Measurements from ENCODE around the gene ANKRD63. TPM values are rescaled to one million over a fixed set of nuclear protein-coding genes. Genes with fewer than 3 reads are reported as not detected.

Gene ANKRD63
- total RNA-seq, 2 experiments from 2014 or later, result 0.26 TPM; not detected in 1

GRCh38 chr15:40286794-40287193 is 3.9 kb upstream of the ANKRD63 start:
- Mint-ChIP-seq H3K4me3 (no peak overlapping the region), H3K4me1 (no peaks in the 10 kb centered on the region), H3K9me3 (no peaks in the 10 kb centered on the region), H3K27ac (no peak overlapping the region), H3K27me3 (peaks cover 16% of the 10 kb centered on the region), H3K36me3 (no peaks in the 10 kb centered on the region)
- POLR2A ChIA-PET, result interaction anchor here (4.4 kb wide), 1 partner anchor 23 kb away, joined by 39 read pairs; the partner anchor contains the start of gene PLCB2
- no peak for ATAC-seq (ENCODE audit: low read depth)
- DNase-seq, result no peak

- POLR2A ChIA-PET, result interaction anchor here (4.4 kb wide), 1 partner anchor 23 kb away, joined by 39 read pairs; the partner anchor contains the start of gene PLCB2
- ATAC-seq (ENCODE audit: low read depth) (no peak), DNase-seq (no peak)
- Mint-ChIP-seq H3K36me3 (no peaks in the 10 kb centered on the region), H3K4me1 (no peaks in the 10 kb centered on the region), H3K9me3 (no peaks in the 10 kb centered on the region), H3K27ac (no peak overlapping the region), H3K27me3 (peaks cover 18% of the 10 kb centered on the region), H3K4me3 (no peak overlapping the region)
Observed at GRCh38 chr15:40286061-40286532, 3.2 kb upstream of the ANKRD63 start.

DNA sequence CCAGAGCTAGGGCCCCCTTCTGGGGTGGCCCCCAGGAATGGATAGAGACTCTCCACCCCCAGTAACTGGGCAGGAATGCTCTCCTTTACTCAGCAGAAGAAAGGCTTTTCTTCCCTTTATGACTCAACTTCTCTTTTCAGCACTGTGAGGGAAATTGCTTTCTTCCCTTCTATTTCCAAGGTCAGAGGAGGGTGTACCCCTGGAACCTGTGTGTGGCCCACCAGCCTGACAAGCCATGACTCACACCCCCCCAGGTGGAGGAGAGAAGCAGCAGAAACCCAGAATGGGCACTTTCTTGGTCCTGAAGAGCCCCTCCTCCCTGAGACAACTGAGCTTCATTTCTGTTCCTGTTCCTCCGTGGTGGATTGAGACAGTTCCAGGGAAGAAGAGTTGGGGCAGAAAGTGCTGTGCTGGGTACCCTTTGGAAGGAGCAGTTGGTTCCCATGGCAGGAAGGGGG is 2.7 kb upstream of the ANKRD63 start:
- Mint-ChIP-seq H3K4me1 (no peaks in the 10 kb centered on the region), H3K36me3 (no peaks in the 10 kb centered on the region), H3K4me3 (no peak overlapping the region), H3K9me3 (no peaks in the 10 kb centered on the region), H3K27me3 (peaks cover 24% of the 10 kb centered on the region), H3K27ac (no peak overlapping the region)
- no peak for ATAC-seq (ENCODE audit: low read depth)
- POLR2A ChIA-PET, result interaction anchor here (4.4 kb wide), 1 partner anchor 24 kb away, joined by 39 read pairs; the partner anchor contains the start of gene PLCB2
- no peak for DNase-seq

- DNase-seq (no peak), ATAC-seq (ENCODE audit: low read depth) (no peak)
- no peaks in the 10 kb centered on the region for H3K36me3 Mint-ChIP-seq
- H3K9me3 Mint-ChIP-seq, result no peaks in the 10 kb centered on the region
- POLR2A ChIA-PET, result interaction anchor here (4.4 kb wide), 1 partner anchor 24 kb away, joined by 39 read pairs; the partner anchor contains the start of gene PLCB2
- H3K4me3 Mint-ChIP-seq, result no peak overlapping the region
- no peaks in the 10 kb centered on the region for H3K4me1 Mint-ChIP-seq
- no peak overlapping the region for H3K27ac Mint-ChIP-seq
- H3K27me3 Mint-ChIP-seq, result peaks cover 28% of the 10 kb centered on the region
Observed at GRCh38 chr15:40285151-40285550, 2.3 kb upstream of the ANKRD63 start.

DNA sequence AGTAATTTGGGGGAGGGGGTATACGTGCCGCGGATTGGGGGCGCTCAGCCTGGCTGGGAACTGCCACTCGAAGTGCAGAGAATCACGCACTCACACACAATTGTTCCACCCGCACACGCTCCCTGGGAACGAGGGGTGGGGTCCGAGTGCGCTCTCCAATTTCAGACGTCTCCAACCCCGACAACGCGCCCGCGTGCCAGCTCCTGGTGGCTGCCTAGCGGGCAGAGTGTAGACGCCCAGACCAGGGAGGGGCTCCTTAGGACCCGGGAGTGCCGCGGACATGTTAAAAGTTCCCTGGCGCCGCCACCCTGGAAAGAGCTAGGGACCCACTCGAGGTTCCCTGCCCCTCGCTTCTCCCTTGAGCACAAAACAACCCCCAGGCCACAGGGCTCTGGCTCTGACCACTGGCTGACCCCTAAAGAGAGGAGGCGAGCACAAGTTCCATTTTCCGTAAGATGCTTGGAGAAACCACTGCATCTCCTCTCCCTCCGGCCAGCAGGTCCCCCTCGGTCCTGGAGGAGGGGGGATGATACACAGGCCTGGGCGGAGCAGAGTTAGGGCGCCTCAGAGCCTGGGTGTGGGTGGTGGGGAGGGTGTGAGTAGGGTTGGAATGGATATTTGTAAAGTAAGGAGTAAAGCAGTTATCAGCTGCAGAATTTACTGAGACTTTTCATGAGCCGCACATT is 894 bp upstream of the ANKRD63 start:
- DNase-seq, result no peak
- no peak for ATAC-seq (ENCODE audit: low read depth)
- Mint-ChIP-seq H3K9me3 (no peaks in the 10 kb centered on the region), H3K4me1 (no peaks in the 10 kb centered on the region), H3K27ac (no peak overlapping the region), H3K4me3 (peak overlapping the region; percentile 10), H3K36me3 (no peaks in the 10 kb centered on the region), H3K27me3 (peaks cover 35% of the 10 kb centered on the region)
- POLR2A ChIA-PET, result interaction anchor here (4.4 kb wide), 1 partner anchor 26 kb away, joined by 39 read pairs; the partner anchor contains the start of gene PLCB2

GRCh38 chr15:40282147-40282868 is 556 bp downstream of the ANKRD63 start:
- DNase-seq (peak; percentile 78), ATAC-seq (ENCODE audit: low read depth) (peak; percentile 65)
- Mint-ChIP-seq H3K27me3 (peaks cover 49% of the 10 kb centered on the region), H3K4me1 (peaks cover 2% of the 10 kb centered on the region), H3K9me3 (no peaks in the 10 kb centered on the region), H3K36me3 (no peaks in the 10 kb centered on the region), H3K4me3 (peak overlapping the region; percentile 72), H3K27ac (no peak overlapping the region)
- POLR2A ChIA-PET, result interaction anchor here (0.7 to 4.4 kb wide), 2 partner anchors 25 to 27 kb away, joined by 3 to 39 read pairs; partner anchors contain the start of gene PLCB2

- DNase-seq (no peak), ATAC-seq (ENCODE audit: low read depth) (no peak)
- no peaks in the 10 kb centered on the region for H3K36me3 Mint-ChIP-seq
- peaks cover 3% of the 10 kb centered on the region for H3K4me1 Mint-ChIP-seq
- H3K27ac Mint-ChIP-seq, result no peak overlapping the region
- H3K4me3 Mint-ChIP-seq, result no peak overlapping the region
- H3K9me3 Mint-ChIP-seq, result no peaks in the 10 kb centered on the region
- POLR2A ChIA-PET, result interaction anchor here (0.7 kb wide), 1 partner anchor 25 kb away, joined by 3 read pairs; no protein-coding TSS in a partner anchor
- H3K27me3 Mint-ChIP-seq, result peaks cover 55% of the 10 kb centered on the region
Observed at GRCh38 chr15:40281801-40282146, 1.1 kb downstream of the ANKRD63 start.

- no peaks in the 10 kb centered on the region for H3K9me3 Mint-ChIP-seq
- POLR2A ChIA-PET, result interaction anchor here (0.7 to 4.2 kb wide), 2 partner anchors 26 to 29 kb away, joined by 3 to 55 read pairs; partner anchors contain the start of gene PLCB2
- H3K4me3 Mint-ChIP-seq, result no peak overlapping the region
- ATAC-seq (ENCODE audit: low read depth), result no peak
- no peaks in the 10 kb centered on the region for H3K36me3 Mint-ChIP-seq
- H3K27ac Mint-ChIP-seq, result no peak overlapping the region
- H3K4me1 Mint-ChIP-seq, result peaks cover 5% of the 10 kb centered on the region
- peaks cover 56% of the 10 kb centered on the region for H3K27me3 Mint-ChIP-seq
- DNase-seq, result no peak
Observed at GRCh38 chr15:40281057-40281800, 1.6 kb downstream of the ANKRD63 start.

GRCh38 chr15:40280260-40281056 is 2.4 kb downstream of the ANKRD63 start:
- H3K36me3 Mint-ChIP-seq, result no peaks in the 10 kb centered on the region
- no peak for DNase-seq
- H3K4me3 Mint-ChIP-seq, result no peak overlapping the region
- POLR2A ChIA-PET, result interaction anchor here (0.9 to 4.2 kb wide), 4 partner anchors 18 to 58 kb away, joined by 3 to 55 read pairs (median 3); partner anchors contain the start of gene PLCB2
- no peak overlapping the region for H3K27ac Mint-ChIP-seq
- ATAC-seq (ENCODE audit: low read depth), result no peak
- H3K4me1 Mint-ChIP-seq, result peaks cover 6% of the 10 kb centered on the region
- peaks cover 56% of the 10 kb centered on the region for H3K27me3 Mint-ChIP-seq
- H3K9me3 Mint-ChIP-seq, result no peaks in the 10 kb centered on the region

GRCh38 chr15:40279437-40280141 is 3.3 kb downstream of the ANKRD63 start:
- peaks cover 6% of the 10 kb centered on the region for H3K4me1 Mint-ChIP-seq
- no peak overlapping the region for H3K27ac Mint-ChIP-seq
- peak; percentile 85 for DNase-seq
- POLR2A ChIA-PET, result interaction anchor here (0.9 to 4.2 kb wide), 4 partner anchors 18 to 59 kb away, joined by 3 to 55 read pairs (median 3); partner anchors contain the start of gene PLCB2
- H3K9me3 Mint-ChIP-seq, result no peaks in the 10 kb centered on the region
- no peak overlapping the region for H3K4me3 Mint-ChIP-seq
- peak; percentile 25 for ATAC-seq (ENCODE audit: low read depth)
- H3K27me3 Mint-ChIP-seq, result peaks cover 54% of the 10 kb centered on the region
- H3K36me3 Mint-ChIP-seq, result no peaks in the 10 kb centered on the region

GRCh38 chr15:40278026-40278425 is 4.8 kb downstream of the ANKRD63 start:
- POLR2A ChIA-PET, result interaction anchor here (4.2 kb wide), 1 partner anchor 32 kb away, joined by 55 read pairs; the partner anchor contains the start of gene PLCB2
- no peaks in the 10 kb centered on the region for H3K36me3 Mint-ChIP-seq

More at GRCh38 chr15:40278026-40278425, 4.8 kb downstream of the ANKRD63 start:
- H3K27me3 Mint-ChIP-seq, result peaks cover 41% of the 10 kb centered on the region
- no peaks in the 10 kb centered on the region for H3K9me3 Mint-ChIP-seq
- H3K4me3 Mint-ChIP-seq, result no peak overlapping the region
- ATAC-seq (ENCODE audit: low read depth) (no peak), DNase-seq (no peak)
- H3K4me1 Mint-ChIP-seq, result peaks cover 6% of the 10 kb centered on the region
- H3K27ac Mint-ChIP-seq, result no peak overlapping the region
